Activated CD4-positive, CD25-positive, alpha-beta regulatory T cell treated with anti-CD3 and anti-CD28 coated beads, Interleukin-2, amount 50 U/mL, for 72 hours (primary cell): ENCODE results near the gene ZBTB16.

Experiments
- DNase-seq: peaks from one replicate; pipeline ENCODE4 v3.0.0; 2021

Gene ZBTB16

GRCh38 chr11:114170226-114170625, 110.7 kb downstream of the ZBTB16 start:
- no peak for DNase-seq

- no peak for DNase-seq
Measured at GRCh38 chr11:114171257-114172054, 111.9 kb downstream of the ZBTB16 start.

GRCh38 chr11:114172055-114172861, 112.7 kb downstream of the ZBTB16 start:
- DNase-seq: no peak

- no peak for DNase-seq
Measured at GRCh38 chr11:114172871-114173444, 113.4 kb downstream of the ZBTB16 start.

- DNase-seq: no peak
Measured at GRCh38 chr11:114173843-114174242, 114.3 kb downstream of the ZBTB16 start.

GRCh38 chr11:114174712-114175495, 115.4 kb downstream of the ZBTB16 start:
- DNase-seq: no peak

GRCh38 chr11:114175706-114176105, 116.2 kb downstream of the ZBTB16 start:
- DNase-seq: no peak

GRCh38 chr11:114176321-114176720, 116.8 kb downstream of the ZBTB16 start:
- DNase-seq: no peak

GRCh38 chr11:114178656-114179055, 119.1 kb downstream of the ZBTB16 start:
- no peak for DNase-seq

- DNase-seq: no peak
Measured at GRCh38 chr11:114179234-114179941, 119.9 kb downstream of the ZBTB16 start.

GRCh38 chr11:114180301-114181055, 121.0 kb downstream of the ZBTB16 start:
- DNase-seq: no peak

- DNase-seq: no peak
Measured at GRCh38 chr11:114181195-114181594, 121.7 kb downstream of the ZBTB16 start.

- DNase-seq: no peak
Measured at GRCh38 chr11:114181752-114182151, 122.2 kb downstream of the ZBTB16 start.

GRCh38 chr11:114182471-114183043, 123.0 kb downstream of the ZBTB16 start:
- no peak for DNase-seq

- DNase-seq: peak; percentile 60
Measured at GRCh38 chr11:114183044-114183511, 123.6 kb downstream of the ZBTB16 start.

GRCh38 chr11:114185436-114185835, 125.9 kb downstream of the ZBTB16 start:
- DNase-seq: no peak

GRCh38 chr11:114187173-114187572, 127.7 kb downstream of the ZBTB16 start:
- DNase-seq: no peak

GRCh38 chr11:114188851-114189570, 129.5 kb downstream of the ZBTB16 start:
- no peak for DNase-seq

- no peak for DNase-seq
Measured at GRCh38 chr11:114190630-114191029, 131.1 kb downstream of the ZBTB16 start.

- no peak for DNase-seq
Measured at GRCh38 chr11:114191893-114192292, 132.4 kb downstream of the ZBTB16 start.
